KMS-11 (cell line): ENCODE results near the gene PLEKHM1.

Source experiments
- H2AFZ ChIP-seq: fragments of 200-600 bp; sonication (generic); 2 replicates; pipeline ENCODE4 v1.6.1; 2016; ENCODE audit warnings: antibody characterized with exemption, mixed run types, low read depth
- H3K27ac ChIP-seq: fragments of 200-600 bp; sonication (generic); 2 replicates; pipeline ENCODE4 v1.6.1; 2016; ENCODE audit warnings: mild to moderate bottlenecking, mixed run types
- H3K27me3 ChIP-seq: fragments of 200-600 bp; sonication (generic); 2 replicates; pipeline ENCODE4 v1.6.1; 2017; ENCODE audit warnings: mild to moderate bottlenecking, low read depth, mixed run types, moderate library complexity; ENCODE audit not compliant: insufficient read depth
- H3K36me3 ChIP-seq: fragments of 200-600 bp; sonication (generic); 2 replicates; pipeline ENCODE4 v1.6.1; 2017; ENCODE audit warnings: mild to moderate bottlenecking, mixed run types; ENCODE audit not compliant: insufficient read depth
- H3K4me1 ChIP-seq: fragments of 200-600 bp; sonication (generic); 2 replicates; pipeline ENCODE4 v1.6.1; 2016; ENCODE audit warnings: mild to moderate bottlenecking, low read depth, mixed run types; ENCODE audit not compliant: poor library complexity, severe bottlenecking
- H3K4me2 ChIP-seq: fragments of 200-600 bp; sonication (generic); 2 replicates; pipeline ENCODE4 v1.7.0; 2016; ENCODE audit warnings: mild to moderate bottlenecking, mixed run types
- H3K4me3 ChIP-seq: fragments of 200-600 bp; sonication (generic); IDR thresholded peaks from 2 replicates; pipeline ENCODE4 v1.6.1; 2017; ENCODE audit warnings: low read depth, low read length, mixed read lengths; ENCODE audit not compliant: insufficient read depth
- H3K79me2 ChIP-seq: fragments of 200-600 bp; sonication (generic); 2 replicates; pipeline ENCODE4 v1.6.1; 2016; ENCODE audit warnings: low read depth, mixed run types; ENCODE audit not compliant: insufficient read depth
- H3K9ac ChIP-seq: fragments of 200-600 bp; sonication (generic); 2 replicates; pipeline ENCODE4 v1.6.1; 2016; ENCODE audit warnings: mild to moderate bottlenecking, mixed run types
- H4K20me1 ChIP-seq: fragments of 200-600 bp; sonication (generic); 2 replicates; pipeline ENCODE4 v1.6.1; 2016; ENCODE audit warnings: mild to moderate bottlenecking, mixed run types; ENCODE audit not compliant: insufficient read depth
- CTCF ChIP-seq: fragments of 200-600 bp; sonication (generic); conservative IDR thresholded peaks from 2 replicates; pipeline ENCODE4 v1.6.1; 2017; ENCODE audit warnings: low read depth, mild to moderate bottlenecking, antibody characterized with exemption, low read length, moderate library complexity, mixed read lengths

Gene PLEKHM1

GRCh38 chr17:45436161-45436560 lies 54.4 kb downstream of the PLEKHM1 start:
- Histone ChIP-seq H2AFZ (no peak overlapping the region), H3K79me2 (no peaks in the 10 kb centered on the region), H3K36me3 (no peaks in the 10 kb centered on the region), H3K4me2 (no peak overlapping the region), H3K4me3 (no peak overlapping the region), H3K4me1 (peaks cover 59% of the 10 kb centered on the region), H3K9ac (no peak overlapping the region), H4K20me1 (no peaks in the 10 kb centered on the region), H3K27ac (no peak overlapping the region), H3K27me3 (no peaks in the 10 kb centered on the region)
- no peak for TF ChIP-seq CTCF

- no peaks in the 10 kb centered on the region for H3K27me3 ChIP-seq
Measured at GRCh38 chr17:45435481-45435880, 55.0 kb downstream of the PLEKHM1 start.

GRCh38 chr17:45433159-45433535 lies 57.4 kb downstream of the PLEKHM1 start:
- Histone ChIP-seq H3K4me2 (peak overlapping the region; percentile 33; the same call in 1 of the 2 replicates), H3K4me1 (peaks cover 49% of the 10 kb centered on the region), H3K4me3 (no peak overlapping the region), H3K79me2 (no peaks in the 10 kb centered on the region), H3K36me3 (no peaks in the 10 kb centered on the region), H3K27me3 (no peaks in the 10 kb centered on the region), H3K27ac (no peak overlapping the region), H4K20me1 (no peaks in the 10 kb centered on the region), H2AFZ (no peak overlapping the region), H3K9ac (no peak overlapping the region)
- no peak for TF ChIP-seq CTCF

More at GRCh38 chr17:45435481-45435880, 55.0 kb downstream of the PLEKHM1 start:
- Histone ChIP-seq H4K20me1 (no peaks in the 10 kb centered on the region), H3K4me2 (no peak overlapping the region; the same call in 1 of the 2 replicates), H3K4me1 (peaks cover 54% of the 10 kb centered on the region), H3K27ac (peak overlapping the region; percentile 12; the same call in 1 of the 2 replicates), H3K36me3 (no peaks in the 10 kb centered on the region), H3K9ac (no peak overlapping the region), H3K79me2 (no peaks in the 10 kb centered on the region), H2AFZ (no peak overlapping the region), H3K4me3 (no peak overlapping the region)
- no peak for TF ChIP-seq CTCF

- 0 out of 2 replicates have a peak within 1 kb of the TSS, but pooled peaks have one; percentile 34 for H3K27ac ChIP-seq
- H3K4me3 ChIP-seq: peak within 1 kb of the TSS; percentile 41
- H3K36me3 ChIP-seq: no peaks in the 10 kb centered on the region
- H3K4me1 ChIP-seq: peaks cover 49% of the 10 kb centered on the region
- peak within 1 kb of the TSS; percentile 67 for H2AFZ ChIP-seq
- H3K4me2 ChIP-seq: peak within 1 kb of the TSS; percentile 94
- no peak for TF ChIP-seq CTCF
- no peaks in the 10 kb centered on the region for H4K20me1 ChIP-seq
- H3K27me3 ChIP-seq: no peaks in the 10 kb centered on the region
- peak within 1 kb of the TSS; percentile 26; the same call in 1 of the 2 replicates for H3K9ac ChIP-seq
- no peaks in the 10 kb centered on the region for H3K79me2 ChIP-seq
Measured at GRCh38 chr17:45432405-45433158, 57.9 kb downstream of the PLEKHM1 start, which contains the start of gene ARHGAP27. TSS of gene ARHGAP27 (minus strand) at chr17:45432870. CDS start at chr17:45430279, 2,591 bp downstream.
